GM23248 (cell line): ENCODE results near the gene APOBEC3G.

Source experiments
- EZH2 ChIP-seq: fragments of 200-600 bp; sonication (generic); IDR thresholded peaks from 2 replicates; pipeline ENCODE4 v1.6.1; 2018; ENCODE audit warnings: antibody characterized with exemption, mild to moderate bottlenecking; ENCODE audit not compliant: insufficient read depth, poor library complexity, severe bottlenecking
- EZH2phosphoT487 ChIP-seq: fragments of 200-600 bp; sonication (generic); IDR thresholded peaks from 2 replicates; pipeline ENCODE4 v1.6.1; 2018; ENCODE audit warnings: antibody characterized with exemption, moderate library complexity, mild to moderate bottlenecking, low read depth; ENCODE audit not compliant: insufficient read depth

DNA sequence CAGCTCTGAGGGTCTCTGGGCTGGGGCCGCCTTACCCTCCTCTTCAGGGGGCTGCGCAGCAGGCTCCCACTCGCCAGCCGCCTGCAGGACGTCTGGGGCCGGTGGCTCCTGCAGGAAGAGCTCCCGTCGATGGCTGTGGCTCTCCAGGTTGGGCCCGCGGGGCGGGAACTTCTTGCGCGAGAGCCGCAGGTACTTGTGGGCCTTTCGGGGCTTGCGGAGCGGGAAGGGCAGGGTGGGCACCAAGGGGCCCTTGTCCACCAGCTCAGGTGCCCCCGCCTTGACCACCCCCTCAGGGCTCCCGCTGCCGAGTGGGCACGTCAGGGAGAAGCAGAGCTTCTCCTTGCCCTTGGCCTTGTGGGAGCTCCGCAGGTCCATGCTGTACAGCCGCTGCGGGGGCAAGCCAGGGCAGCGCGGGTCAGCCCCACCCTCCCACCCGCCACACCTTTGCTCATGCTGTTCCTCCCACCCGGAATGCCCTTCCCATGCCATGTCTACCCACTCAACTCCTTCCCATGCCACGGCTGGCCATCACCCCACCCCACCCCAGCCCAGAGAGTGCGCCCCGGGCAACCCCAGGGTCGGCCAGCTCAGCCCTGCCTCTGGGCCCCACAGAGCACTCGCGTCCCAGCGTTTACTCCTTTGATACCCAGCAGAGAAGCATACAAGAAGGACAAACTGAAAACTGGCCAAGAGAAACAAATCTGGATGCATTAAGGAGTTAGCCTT is 57.5 kb downstream of the APOBEC3G start:
- TF ChIP-seq EZH2, result no peak
- TF ChIP-seq EZH2phosphoT487, result no peak
